ENCODE results near the gene CRTAC1.

DNA sequence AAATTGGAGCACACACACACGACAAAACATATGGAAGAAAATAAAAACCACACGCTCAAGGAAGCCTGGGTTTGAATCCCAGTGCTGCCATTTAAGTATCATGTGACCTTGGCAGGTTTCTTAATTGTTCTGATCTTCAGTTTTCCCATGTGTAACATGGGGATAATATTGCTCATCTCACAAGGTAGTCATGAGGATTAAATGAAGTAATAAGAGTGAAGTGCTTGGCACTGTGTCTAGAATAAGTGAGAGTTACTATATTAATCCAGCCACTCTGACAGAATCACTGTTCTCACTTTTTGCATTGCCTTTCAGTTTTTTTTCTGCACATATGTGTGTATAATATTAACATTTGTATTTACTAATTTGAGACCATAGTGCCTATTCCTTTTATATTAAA is 137.5 kb downstream of the CRTAC1 start:
- TF ChIP-seq EZH2 (IDR thresholded peaks at IDR 0.05; ENCODE audit: borderline replicate concordance, low read length): no peak
- TF ChIP-seq, protein P1, sequence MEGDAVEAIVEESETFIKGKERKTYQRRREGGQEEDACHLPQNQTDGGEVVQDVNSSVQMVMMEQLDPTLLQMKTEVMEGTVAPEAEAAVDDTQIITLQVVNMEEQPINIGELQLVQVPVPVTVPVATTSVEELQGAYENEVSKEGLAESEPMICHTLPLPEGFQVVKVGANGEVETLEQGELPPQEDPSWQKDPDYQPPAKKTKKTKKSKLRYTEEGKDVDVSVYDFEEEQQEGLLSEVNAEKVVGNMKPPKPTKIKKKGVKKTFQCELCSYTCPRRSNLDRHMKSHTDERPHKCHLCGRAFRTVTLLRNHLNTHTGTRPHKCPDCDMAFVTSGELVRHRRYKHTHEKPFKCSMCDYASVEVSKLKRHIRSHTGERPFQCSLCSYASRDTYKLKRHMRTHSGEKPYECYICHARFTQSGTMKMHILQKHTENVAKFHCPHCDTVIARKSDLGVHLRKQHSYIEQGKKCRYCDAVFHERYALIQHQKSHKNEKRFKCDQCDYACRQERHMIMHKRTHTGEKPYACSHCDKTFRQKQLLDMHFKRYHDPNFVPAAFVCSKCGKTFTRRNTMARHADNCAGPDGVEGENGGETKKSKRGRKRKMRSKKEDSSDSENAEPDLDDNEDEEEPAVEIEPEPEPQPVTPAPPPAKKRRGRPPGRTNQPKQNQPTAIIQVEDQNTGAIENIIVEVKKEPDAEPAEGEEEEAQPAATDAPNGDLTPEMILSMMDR (conservative IDR thresholded peaks at IDR 0.05 in 1 of 2, IDR thresholded peaks at IDR 0.05 in 1 of 2; ENCODE audit: extremely low read depth in 1 of 2, insufficient read depth in 1 of 2, low read depth in 1 of 2, low read length in 2 of 2): no peak
